Right atrium auricular region (tissue), 2 donors: ENCODE results near the gene TMEM132C. TPM values are rescaled to one million over a fixed set of nuclear protein-coding genes. Genes with fewer than 3 reads are reported as not detected.

Experiments
- DNase-seq: peaks from one replicate; pipeline ENCODE4 v3.0.0-alpha.2; 2019; ENCODE audit warnings: low spot score
- H3K27ac ChIP-seq, 2 donors: fragments of 200-600 bp; sonication (generic); 1 replicate in 1 of 2; 2 replicates in 1 of 2; pipeline ENCODE4 v1.5.1; 2016 to 2019
- H3K27me3 ChIP-seq, 2 donors: fragments of 200-600 bp; sonication (generic); one replicate each; pipeline versions ENCODE4 v1.5.1 to v1.6.0; 2017 to 2019
- H3K36me3 ChIP-seq: fragments of 200-600 bp; sonication (generic); one replicate; pipeline ENCODE4 v1.5.1; 2016
- H3K4me1 ChIP-seq, 2 donors: fragments of 200-600 bp; sonication (generic); one replicate each; pipeline versions ENCODE4 v1.5.1 to v1.6.0; 2017 to 2019
- H3K4me3 ChIP-seq, 2 donors: fragments of 200-600 bp; sonication (generic); 1 replicate in 1 of 2; 2 replicates in 1 of 2; pipeline ENCODE4 v1.5.1; 2017 to 2019; ENCODE audit warnings: mild to moderate bottlenecking in 1 of 2, moderate library complexity in 1 of 2
- H3K9me3 ChIP-seq, 2 donors: fragments of 200-600 bp; sonication (generic); one replicate each; pipeline ENCODE4 v1.5.1; 2019
- CTCF ChIP-seq, 2 donors: fragments of 200-600 bp; sonication (generic); IDR thresholded peaks; one replicate each; pipeline ENCODE4 v1.5.1; 2019; ENCODE audit warnings: antibody characterized with exemption in 2 of 2
- total RNA-seq, 2 donors: library from RNA; depleted of rRNA; stranded (reverse); fragments of >200 nt; gene quantifications; one replicate each; pipeline ENCODE4 v1.1.0, GENCODE V29; 2016

Gene TMEM132C
- total RNA-seq, 2 donors from 2014 or later = 5.3 to 10.5 TPM

- H3K27me3 ChIP-seq = no peaks in the 10 kb centered on the region
- H3K4me3 ChIP-seq = no peak overlapping the region
- DNase-seq = no peak
- H3K27ac ChIP-seq = no peak overlapping the region
- TF ChIP-seq CTCF (IDR thresholded peaks at IDR 0.05) = peak; percentile 48 to 80
- no peaks in the 10 kb centered on the region for H3K4me1 ChIP-seq
- H3K9me3 ChIP-seq = peaks cover 0 to 9% of the 10 kb centered on the region in 2 donors
- no peaks in the 10 kb centered on the region for H3K36me3 ChIP-seq
Measured at GRCh38 chr12:128259556-128260070, 7.4 kb upstream of the TMEM132C start.

- no peak for TF ChIP-seq CTCF (IDR thresholded peaks at IDR 0.05)
- no peaks in the 10 kb centered on the region for H3K9me3 ChIP-seq
- H3K36me3 ChIP-seq = no peaks in the 10 kb centered on the region
- no peak for DNase-seq
- H3K27ac ChIP-seq = no peak overlapping the region
- H3K4me3 ChIP-seq = no peak overlapping the region
- peaks cover 0 to 6% of the 10 kb centered on the region in 2 donors for H3K27me3 ChIP-seq
- H3K4me1 ChIP-seq = peaks cover 0 to 4% of the 10 kb centered on the region in 2 donors
Measured at GRCh38 chr12:128261757-128262156, 5.2 kb upstream of the TMEM132C start.

GRCh38 chr12:128265566-128265965, 1.4 kb upstream of the TMEM132C start:
- H3K27me3 ChIP-seq = peaks cover 6 to 12% of the 10 kb centered on the region in 2 donors
- no peak for DNase-seq
- no peak overlapping the region for H3K4me3 ChIP-seq
- no peaks in the 10 kb centered on the region for H3K36me3 ChIP-seq
- H3K9me3 ChIP-seq = no peaks in the 10 kb centered on the region
- no peak overlapping the region for H3K27ac ChIP-seq
- H3K4me1 ChIP-seq = peaks cover 0 to 20% of the 10 kb centered on the region in 2 donors
- no peak for TF ChIP-seq CTCF (IDR thresholded peaks at IDR 0.05)

GRCh38 chr12:128266086-128266485, 884 bp upstream of the TMEM132C start:
- H3K27ac ChIP-seq = no peak overlapping the region
- no peak for TF ChIP-seq CTCF (IDR thresholded peaks at IDR 0.05)

GRCh38 chr12:128266541-128267130, 334 bp upstream of the TMEM132C start:
- no peaks in the 10 kb centered on the region for H3K36me3 ChIP-seq
- DNase-seq = no peak
- H3K27me3 ChIP-seq = peaks cover 6 to 12% of the 10 kb centered on the region in 2 donors
- no peak overlapping the region for H3K27ac ChIP-seq
- peaks cover 0 to 20% of the 10 kb centered on the region in 2 donors for H3K4me1 ChIP-seq
- peak overlapping the region; percentile 21 to 49 for H3K4me3 ChIP-seq
- no peak for TF ChIP-seq CTCF (IDR thresholded peaks at IDR 0.05)
- no peaks in the 10 kb centered on the region for H3K9me3 ChIP-seq

More at GRCh38 chr12:128266086-128266485, 884 bp upstream of the TMEM132C start:
- Histone ChIP-seq H3K4me1 (peaks cover 0 to 20% of the 10 kb centered on the region in 2 donors), H3K9me3 (no peaks in the 10 kb centered on the region), H3K4me3 (peak overlapping the region in 1 of 2 donors; percentile 49), H3K27me3 (peaks cover 6 to 12% of the 10 kb centered on the region in 2 donors), H3K36me3 (no peaks in the 10 kb centered on the region)
- no peak for DNase-seq
